ENCODE results near the gene ELMO1. TPM values are rescaled to one million over a fixed set of nuclear protein-coding genes. Genes with fewer than 3 reads are reported as not detected.

Gene ELMO1
- total RNA-seq, 1 donor from 2014 or later, result not detected

DNA sequence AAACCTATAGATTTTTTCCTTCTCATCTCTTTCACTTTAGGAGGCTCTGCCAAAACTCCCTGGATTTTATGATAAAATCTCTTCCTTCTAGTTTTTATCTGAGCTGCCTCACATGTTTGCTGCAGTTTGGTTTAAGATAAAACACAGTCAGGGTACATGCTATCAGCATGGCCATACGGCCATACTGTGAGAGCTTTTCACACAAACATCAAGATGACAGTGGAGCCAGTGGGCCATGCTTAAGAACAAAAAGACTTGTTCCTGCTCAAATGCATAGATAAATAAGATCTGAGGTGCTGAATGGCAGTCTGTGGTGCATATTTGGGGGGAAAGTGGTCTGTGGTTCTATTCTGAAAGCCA lies 91.0 kb downstream of the ELMO1 start:
- Mint-ChIP-seq H3K36me3 (ENCODE audit: unreplicated experiment) (no peaks in the 10 kb centered on the region), H3K4me1 (ENCODE audit: unreplicated experiment) (no peaks in the 10 kb centered on the region), H3K27me3 (ENCODE audit: unreplicated experiment) (no peaks in the 10 kb centered on the region), H3K4me3 (ENCODE audit: unreplicated experiment) (no peak overlapping the region), H3K27ac (ENCODE audit: unreplicated experiment) (no peak overlapping the region), H3K9me3 (ENCODE audit: unreplicated experiment) (no peaks in the 10 kb centered on the region)
- no peak for DNase-seq (ENCODE audit: extremely low spot score, unreplicated experiment)
- TF ChIP-seq, protein P1, sequence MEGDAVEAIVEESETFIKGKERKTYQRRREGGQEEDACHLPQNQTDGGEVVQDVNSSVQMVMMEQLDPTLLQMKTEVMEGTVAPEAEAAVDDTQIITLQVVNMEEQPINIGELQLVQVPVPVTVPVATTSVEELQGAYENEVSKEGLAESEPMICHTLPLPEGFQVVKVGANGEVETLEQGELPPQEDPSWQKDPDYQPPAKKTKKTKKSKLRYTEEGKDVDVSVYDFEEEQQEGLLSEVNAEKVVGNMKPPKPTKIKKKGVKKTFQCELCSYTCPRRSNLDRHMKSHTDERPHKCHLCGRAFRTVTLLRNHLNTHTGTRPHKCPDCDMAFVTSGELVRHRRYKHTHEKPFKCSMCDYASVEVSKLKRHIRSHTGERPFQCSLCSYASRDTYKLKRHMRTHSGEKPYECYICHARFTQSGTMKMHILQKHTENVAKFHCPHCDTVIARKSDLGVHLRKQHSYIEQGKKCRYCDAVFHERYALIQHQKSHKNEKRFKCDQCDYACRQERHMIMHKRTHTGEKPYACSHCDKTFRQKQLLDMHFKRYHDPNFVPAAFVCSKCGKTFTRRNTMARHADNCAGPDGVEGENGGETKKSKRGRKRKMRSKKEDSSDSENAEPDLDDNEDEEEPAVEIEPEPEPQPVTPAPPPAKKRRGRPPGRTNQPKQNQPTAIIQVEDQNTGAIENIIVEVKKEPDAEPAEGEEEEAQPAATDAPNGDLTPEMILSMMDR (IDR thresholded peaks at IDR 0.05), result no peak

DNA sequence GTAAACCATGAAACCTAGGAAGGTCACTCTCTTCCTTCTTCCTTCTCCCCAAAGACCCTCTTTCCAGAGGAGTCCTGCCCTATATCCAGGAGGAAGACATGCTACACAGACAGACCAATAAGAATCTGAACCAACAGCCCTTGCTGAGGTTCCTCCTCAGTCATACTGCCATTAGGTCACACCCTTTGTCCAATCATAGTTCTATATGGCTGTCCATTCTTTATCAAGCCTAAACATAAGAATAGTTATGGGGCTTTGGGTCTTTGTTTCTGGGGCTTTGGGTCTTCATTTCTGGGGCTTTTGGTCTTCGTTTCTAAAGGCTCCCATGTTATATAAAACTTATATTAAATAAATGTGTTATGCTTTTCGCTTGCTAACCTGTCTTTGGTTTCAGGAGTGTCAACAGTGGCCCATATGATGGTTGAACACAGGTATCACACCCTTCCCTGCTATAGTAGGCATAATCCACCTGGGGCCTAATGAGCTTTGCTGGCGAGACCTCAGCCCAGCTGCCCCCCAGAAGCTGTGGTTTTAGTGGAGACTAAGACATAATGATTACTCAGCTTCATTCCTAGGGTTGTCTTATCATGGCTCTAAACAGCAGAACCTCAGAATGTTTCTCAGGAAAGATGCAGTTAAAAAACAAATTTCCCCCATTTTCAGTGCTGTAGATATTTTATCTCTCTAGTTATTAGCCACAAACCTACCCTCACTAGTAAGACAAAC lies 91.6 kb downstream of the ELMO1 start:
- Mint-ChIP-seq H3K9me3 (ENCODE audit: unreplicated experiment) (no peaks in the 10 kb centered on the region), H3K4me3 (ENCODE audit: unreplicated experiment) (no peak overlapping the region), H3K27ac (ENCODE audit: unreplicated experiment) (no peak overlapping the region), H3K27me3 (ENCODE audit: unreplicated experiment) (no peaks in the 10 kb centered on the region), H3K4me1 (ENCODE audit: unreplicated experiment) (no peaks in the 10 kb centered on the region), H3K36me3 (ENCODE audit: unreplicated experiment) (no peaks in the 10 kb centered on the region)
- TF ChIP-seq, protein P1 (IDR thresholded peaks at IDR 0.05), result no peak
- DNase-seq (ENCODE audit: extremely low spot score, unreplicated experiment), result no peak

DNA sequence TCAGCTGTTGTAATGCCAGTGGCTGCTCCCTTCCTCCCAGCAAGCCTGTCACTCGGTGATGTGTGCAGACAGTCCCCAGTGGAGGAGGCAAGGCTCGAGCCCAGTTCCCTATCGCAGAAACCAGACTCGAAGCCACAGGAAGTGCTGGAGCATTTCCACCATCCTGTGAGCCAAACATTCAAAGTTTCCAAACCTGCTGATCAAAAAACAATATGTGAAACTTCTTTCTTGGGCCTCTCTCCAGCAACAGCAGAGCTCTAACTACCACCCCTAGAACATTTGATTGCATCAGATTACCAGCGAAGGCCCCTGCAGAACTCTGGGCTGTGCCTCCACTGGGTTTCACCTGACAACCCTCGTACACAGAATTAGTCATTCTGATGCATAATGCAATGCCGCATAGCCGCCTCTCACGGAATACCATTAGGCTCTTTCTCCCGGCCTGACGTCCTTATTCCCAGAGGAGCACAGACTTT lies 94.0 kb downstream of the ELMO1 start:
- H3K4me3 Mint-ChIP-seq (ENCODE audit: unreplicated experiment), result no peak overlapping the region

DNA sequence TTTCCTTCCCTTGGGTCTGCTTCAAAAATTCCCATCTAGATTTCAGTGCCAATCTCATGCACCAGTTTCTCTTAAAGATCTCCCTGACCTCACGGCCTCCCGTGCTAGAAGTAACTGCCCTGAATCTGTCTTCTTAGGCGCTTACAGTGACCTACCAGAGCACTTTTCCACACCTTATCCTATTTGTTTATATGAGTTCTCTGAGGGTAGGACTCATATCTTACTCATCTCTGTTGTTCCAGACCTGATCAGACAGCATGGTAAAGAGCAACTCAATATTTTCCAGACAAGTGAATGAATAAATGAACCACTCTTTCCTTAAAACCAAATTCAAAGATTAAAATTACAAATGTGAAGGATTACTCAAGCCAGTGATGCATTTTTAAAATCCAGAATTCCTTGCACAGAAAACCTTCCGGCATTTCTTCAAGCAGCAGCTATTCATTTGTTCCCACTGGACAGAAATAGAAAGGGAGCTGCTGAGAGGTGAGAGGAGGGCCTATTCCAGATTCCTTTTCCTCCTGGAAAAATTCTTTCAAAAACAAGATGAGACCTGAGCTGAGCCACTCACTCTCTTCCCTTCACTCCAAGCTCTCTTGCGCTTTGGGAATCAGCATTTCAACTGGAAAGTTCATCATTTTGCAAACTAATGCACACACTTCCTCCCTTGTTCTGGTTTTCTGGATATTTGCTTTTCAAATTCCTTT lies 94.6 kb downstream of the ELMO1 start:
- H3K4me3 Mint-ChIP-seq (ENCODE audit: unreplicated experiment), result no peak overlapping the region
- no peak for DNase-seq (ENCODE audit: extremely low spot score, unreplicated experiment)
- no peaks in the 10 kb centered on the region for H3K9me3 Mint-ChIP-seq (ENCODE audit: unreplicated experiment)
- TF ChIP-seq, protein P1 (IDR thresholded peaks at IDR 0.05), result no peak
- no peaks in the 10 kb centered on the region for H3K4me1 Mint-ChIP-seq (ENCODE audit: unreplicated experiment)
- no peaks in the 10 kb centered on the region for H3K27me3 Mint-ChIP-seq (ENCODE audit: unreplicated experiment)
- H3K27ac Mint-ChIP-seq (ENCODE audit: unreplicated experiment), result no peak overlapping the region
- no peaks in the 10 kb centered on the region for H3K36me3 Mint-ChIP-seq (ENCODE audit: unreplicated experiment)

More for the DNA sequence above, 94.0 kb downstream of the ELMO1 start:
- Mint-ChIP-seq H3K9me3 (ENCODE audit: unreplicated experiment) (no peaks in the 10 kb centered on the region), H3K27ac (ENCODE audit: unreplicated experiment) (no peak overlapping the region), H3K36me3 (ENCODE audit: unreplicated experiment) (no peaks in the 10 kb centered on the region), H3K4me1 (ENCODE audit: unreplicated experiment) (no peaks in the 10 kb centered on the region), H3K27me3 (ENCODE audit: unreplicated experiment) (no peaks in the 10 kb centered on the region)
- DNase-seq (ENCODE audit: extremely low spot score, unreplicated experiment), result no peak
- TF ChIP-seq, protein P1 (IDR thresholded peaks at IDR 0.05), result no peak
